AG09309 (cell line): ENCODE measurements around the gene PDCD2L.
"Not testable (repeated sequence)": the region's sequence is repeated elsewhere in the genome, so short reads cannot be mapped to it uniquely, and the experiment has no call there.

ENCODE experiments used
- DNase-seq: peaks from one replicate; pipeline ENCODE4 v3.0.0-alpha.2; 2010; ENCODE audit warnings: low read depth
- H3K4me3 ChIP-seq: 2 replicates; pipeline ENCODE4 v1.5.1; 2011; ENCODE audit warnings: mild to moderate bottlenecking, low read depth, low read length, moderate library complexity; ENCODE audit not compliant: control insufficient read depth
- CTCF ChIP-seq: IDR thresholded peaks from 2 replicates; pipeline ENCODE4 v1.5.1; 2011; ENCODE audit warnings: mild to moderate bottlenecking, low read depth, low read length, inconsistent platforms; ENCODE audit not compliant: insufficient read depth, control insufficient read depth; ENCODE audit errors: missing control alignments

PDCD2L gene

GRCh38 chr19:34399886-34400285, 4.3 kb upstream of the PDCD2L start:
- H3K4me3 ChIP-seq: no peak overlapping the region
- no peak for DNase-seq
- TF ChIP-seq CTCF: no peak

- DNase-seq, H3K4me3 ChIP-seq: not testable (repeated sequence)
These were observed 3.4 kb upstream of the PDCD2L start for GRCh38 chr19:34400844-34401243.

GRCh38 chr19:34402074-34402600, 2.1 kb upstream of the PDCD2L start:
- no peak for DNase-seq
- TF ChIP-seq CTCF: no peak
- no peak overlapping the region for H3K4me3 ChIP-seq

GRCh38 chr19:34403784-34404108, 453 bp upstream of the PDCD2L start:
- TF ChIP-seq CTCF: no peak
- peak overlapping the region; percentile 91 for H3K4me3 ChIP-seq
- DNase-seq: no peak

- no peak for TF ChIP-seq CTCF
- DNase-seq: no peak
- H3K4me3 ChIP-seq: no peak overlapping the region
These were observed 1.9 kb downstream of the PDCD2L start for GRCh38 chr19:34405892-34406660.

- TF ChIP-seq CTCF: no peak
- no peak for DNase-seq
- no peak overlapping the region for H3K4me3 ChIP-seq
These were observed 4.2 kb downstream of the PDCD2L start for GRCh38 chr19:34408411-34408810.

- no peak for DNase-seq
- no peak overlapping the region for H3K4me3 ChIP-seq
- TF ChIP-seq CTCF: no peak
These were observed 5.3 kb downstream of the PDCD2L start for GRCh38 chr19:34409189-34410164.
